SK-N-SH (cell line): Measurements from ENCODE around the gene OSGEP. TPM values are rescaled to one million over a fixed set of nuclear protein-coding genes. Genes with fewer than 3 reads are reported as not detected.
A peak's percentile ranks its signal among the peaks of the same experiment; 100 is the strongest.

Source experiments
- CTCF ChIA-PET: fragments of 300-600, 350-600 bp; formaldehyde crosslinking; extraction: SDS; loops from one replicate; lab custom pipeline; 2021; lab: Yijun Ruan, JAX
- POLR2A ChIA-PET: fragments of 350-600 bp; sonication (Branson Sonifier 250); formaldehyde crosslinking; extraction: SDS; loops from one replicate; lab custom pipeline; 2020; ENCODE audit warnings: antibody characterized with exemption, inconsistent platforms; lab: Yijun Ruan, JAX
- DNase-seq: peaks from one replicate; pipeline ENCODE4 v3.0.0; 2012
- H2AFZ ChIP-seq: fragments of 200-600 bp; sonication (generic); 2 replicates; pipeline ENCODE4 v1.8.1; 2016; ENCODE audit warnings: antibody characterized with exemption, mild to moderate bottlenecking, low read depth
- H3F3A ChIP-seq: fragments of 200-600 bp; sonication (generic); replicated peaks from 2 replicates; pipeline ENCODE3; 2016; ENCODE audit warnings: antibody characterized with exemption, mild to moderate bottlenecking; ENCODE audit not compliant: insufficient read depth
- H3K27ac ChIP-seq, 2 experiments: fragments of 200-500 bp in 1 of 2; fragments of 200-600 bp in 1 of 2; sonication (Bioruptor generic) in 1 of 2; sonication (generic), shearing (Covaris generic) in 1 of 2; 2 replicates each; pipeline versions ENCODE4 v1.5.1 to v1.6.1; 2014 to 2016; ENCODE audit warnings: low read depth in 2 of 2, inconsistent platforms in 1 of 2, low read length in 1 of 2, mild to moderate bottlenecking in 1 of 2, mixed read lengths in 1 of 2
- H3K27me3 ChIP-seq: fragments of 200-600 bp; sonication (generic), shearing (Covaris generic); 2 replicates; pipeline ENCODE4 v1.6.1; 2016; ENCODE audit warnings: mixed run types; ENCODE audit not compliant: insufficient read depth
- H3K36me3 ChIP-seq, 2 experiments: fragments of 200-500 bp in 1 of 2; fragments of 200-600 bp in 1 of 2; sonication (Bioruptor generic) in 1 of 2; sonication (generic) in 1 of 2; replicated peaks in 1 of 2; 2 replicates each; pipeline versions ENCODE3 to v1.5.1; 2014 to 2016; ENCODE audit warnings: low read length in 1 of 2, mild to moderate bottlenecking in 1 of 2; ENCODE audit not compliant: insufficient read depth in 2 of 2, control insufficient read depth in 1 of 2
- H3K4me1 ChIP-seq, 2 experiments: fragments of 200-500 bp in 1 of 2; fragments of 200-600 bp in 1 of 2; sonication (Bioruptor generic) in 1 of 2; sonication (generic), shearing (Covaris generic) in 1 of 2; 2 replicates each; pipeline versions ENCODE4 v1.5.1 to v1.6.1; 2014 to 2016; ENCODE audit warnings: low read depth in 1 of 2, low read length in 1 of 2, mixed run types in 1 of 2; ENCODE audit not compliant: insufficient read depth in 2 of 2, control insufficient read depth in 1 of 2
- H3K4me2 ChIP-seq: fragments of 200-600 bp; sonication (generic), shearing (Covaris generic); 2 replicates; pipeline ENCODE4 v1.6.1; 2017; ENCODE audit warnings: mixed run types
- H3K4me3 ChIP-seq, 2 experiments: fragments of 200-500 bp in 1 of 2; fragments of 200-600 bp in 1 of 2; sonication (Bioruptor generic) in 1 of 2; sonication (generic), shearing (Covaris generic) in 1 of 2; 2 replicates each; pipeline versions ENCODE4 v1.5.1 to v1.8.1; 2014 to 2016; ENCODE audit warnings: low read depth in 2 of 2, inconsistent platforms in 1 of 2, low read length in 1 of 2, mild to moderate bottlenecking in 1 of 2, mixed read lengths in 1 of 2, moderate library complexity in 1 of 2
- H3K79me2 ChIP-seq: fragments of 200-600 bp; sonication (generic); 2 replicates; pipeline ENCODE4 v1.8.1; 2017; ENCODE audit warnings: mild to moderate bottlenecking; ENCODE audit not compliant: insufficient read depth
- H3K9ac ChIP-seq: fragments of 200-600 bp; sonication (generic); 2 replicates; pipeline ENCODE4 v1.6.1; 2017; ENCODE audit warnings: mixed run types
- H3K9me2 ChIP-seq: fragments of 200-600 bp; sonication (generic); 2 replicates; pipeline ENCODE4 v1.6.1; 2017; ENCODE audit warnings: mixed run types
- H3K9me3 ChIP-seq: fragments of 200-600 bp; sonication (generic); 2 replicates; pipeline ENCODE4 v1.6.1; 2017; ENCODE audit warnings: mixed run types, mild to moderate bottlenecking, moderate library complexity
- H4K20me1 ChIP-seq: fragments of 200-600 bp; sonication (generic); 2 replicates; pipeline ENCODE4 v1.6.1; 2017; ENCODE audit warnings: mild to moderate bottlenecking, mixed run types; ENCODE audit not compliant: insufficient read depth
- ELF1 ChIP-seq: IDR thresholded peaks from 2 replicates; pipeline ENCODE4 v1.4.0; 2012
- EZH2phosphoT487 ChIP-seq: fragments of 200-600 bp; sonication (generic); IDR thresholded peaks from 2 replicates; pipeline ENCODE4 v1.6.1; 2017; ENCODE audit warnings: low read depth, mixed run types, mild to moderate bottlenecking, antibody characterized with exemption, moderate library complexity, borderline replicate concordance
- GABPA ChIP-seq: IDR thresholded peaks from 2 replicates; pipeline ENCODE4 v1.4.0; 2012; ENCODE audit warnings: low read depth, mild to moderate bottlenecking
- MEF2A ChIP-seq: IDR thresholded peaks from 2 replicates; pipeline ENCODE4 v1.4.0; 2012; ENCODE audit warnings: low read depth, borderline replicate concordance
- NRF1 ChIP-seq: IDR thresholded peaks from 2 replicates; pipeline ENCODE4 v1.6.1; 2012; ENCODE audit warnings: low read depth, mild to moderate bottlenecking, low read length
- POLR2AphosphoS5 ChIP-seq: IDR thresholded peaks from 2 replicates; pipeline ENCODE4 v1.6.1; 2012; ENCODE audit warnings: low read depth, low read length
- RCOR1 ChIP-seq: fragments of 150-350 bp; IDR thresholded peaks from 2 replicates; pipeline ENCODE4 v1.6.1; 2017; ENCODE audit warnings: antibody characterized with exemption, low read length
- RFX5 ChIP-seq: IDR thresholded peaks from 2 replicates; pipeline ENCODE4 v1.6.1; 2012; ENCODE audit warnings: mild to moderate bottlenecking, improper control_type of control experiment, low read length
- RXRA ChIP-seq: IDR thresholded peaks from 2 replicates; pipeline ENCODE4 v1.4.0; 2012; ENCODE audit warnings: low read depth, mild to moderate bottlenecking, borderline replicate concordance
- SIN3A ChIP-seq: IDR thresholded peaks from 2 replicates; pipeline ENCODE4 v1.6.1; 2012; ENCODE audit warnings: low read depth, mild to moderate bottlenecking, low read length, moderate library complexity, borderline replicate concordance
- SMC3 ChIP-seq: IDR thresholded peaks from 2 replicates; pipeline ENCODE4 v1.6.1; 2012; ENCODE audit warnings: low read depth, low read length, improper control_type of control experiment
- TAF1 ChIP-seq: IDR thresholded peaks from 2 replicates; pipeline ENCODE4 v1.6.1; 2012; ENCODE audit warnings: low read depth, mild to moderate bottlenecking, low read length, moderate library complexity, borderline replicate concordance
- TEAD4 ChIP-seq: IDR thresholded peaks from 2 replicates; pipeline ENCODE4 v1.4.0; 2012; ENCODE audit warnings: mild to moderate bottlenecking, borderline replicate concordance; ENCODE audit not compliant: insufficient read depth
- WGBS: methylation state at CpG from one replicate; pipeline ENCODE4 v1.1.6; 2017; ENCODE audit warnings: low lambda C conversion rate; 5-methylcytosine and 5-hydroxymethylcytosine counted together
- polyA plus RNA-seq, 3 experiments: library from polyadenylated mRNA; depleted of rRNA; stranded (reverse); fragments of >200 nt; gene quantifications; 2 replicates each; pipeline ENCODE4 v1.2.3, GENCODE V29; 2012
- TF ChIP-seq, protein P1 (sequence below): IDR thresholded peaks from 2 replicates; pipeline ENCODE4 v1.6.1; 2012; ENCODE audit warnings: mild to moderate bottlenecking, low read depth, low read length, moderate library complexity
- TF ChIP-seq, protein P2 (sequence below): IDR thresholded peaks from 2 replicates; pipeline ENCODE4 v1.4.0; 2012; ENCODE audit warnings: low read depth

The OSGEP gene
- polyA plus RNA-seq, 1 of the 3 experiments (the other 2 are of a cell fraction), result 32.9 TPM

DNA sequence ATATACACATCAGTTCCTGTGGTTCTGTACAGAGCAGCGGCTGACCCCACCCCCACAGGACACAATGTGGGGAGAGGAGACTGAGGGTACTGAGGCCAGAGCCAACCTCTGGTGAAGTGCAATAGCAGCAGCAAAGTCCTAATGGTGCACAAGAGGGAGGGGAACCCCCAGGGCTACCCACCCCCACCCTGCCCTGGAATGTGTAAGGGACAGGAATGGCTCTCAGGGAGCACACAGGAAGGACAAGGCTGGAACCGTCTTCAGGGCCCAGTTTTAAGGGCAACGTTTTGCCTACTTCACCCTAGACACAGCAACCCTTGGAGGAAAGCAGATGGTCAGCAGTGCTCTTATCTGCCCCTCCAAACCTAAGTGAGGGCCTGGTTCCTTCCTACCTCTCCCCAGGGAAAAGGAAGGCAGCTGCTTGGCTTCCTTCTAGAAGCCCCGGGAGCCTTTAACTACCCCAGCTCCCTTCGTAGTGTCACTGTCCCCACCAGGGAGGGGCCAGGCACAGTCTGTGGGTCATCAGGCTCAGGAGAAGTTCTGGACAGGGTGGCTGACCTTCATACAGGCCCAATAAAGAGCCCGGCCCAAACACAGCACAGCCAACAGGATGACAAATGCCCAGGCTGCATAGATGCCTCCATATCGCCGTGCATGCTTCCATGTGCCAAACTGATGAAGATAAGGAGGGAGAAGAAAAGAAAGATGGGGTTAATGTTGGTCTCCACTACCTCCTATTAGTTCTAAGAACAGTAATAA, 3.6 kb upstream of the OSGEP start:
- TF ChIP-seq SMC3 (no peak), ELF1 (no peak), POLR2AphosphoS5 (0 out of 2 replicates have a peak, but pooled peaks have one; percentile 13), RFX5 (no peak), SIN3A (no peak)
- TF ChIP-seq, protein P1, sequence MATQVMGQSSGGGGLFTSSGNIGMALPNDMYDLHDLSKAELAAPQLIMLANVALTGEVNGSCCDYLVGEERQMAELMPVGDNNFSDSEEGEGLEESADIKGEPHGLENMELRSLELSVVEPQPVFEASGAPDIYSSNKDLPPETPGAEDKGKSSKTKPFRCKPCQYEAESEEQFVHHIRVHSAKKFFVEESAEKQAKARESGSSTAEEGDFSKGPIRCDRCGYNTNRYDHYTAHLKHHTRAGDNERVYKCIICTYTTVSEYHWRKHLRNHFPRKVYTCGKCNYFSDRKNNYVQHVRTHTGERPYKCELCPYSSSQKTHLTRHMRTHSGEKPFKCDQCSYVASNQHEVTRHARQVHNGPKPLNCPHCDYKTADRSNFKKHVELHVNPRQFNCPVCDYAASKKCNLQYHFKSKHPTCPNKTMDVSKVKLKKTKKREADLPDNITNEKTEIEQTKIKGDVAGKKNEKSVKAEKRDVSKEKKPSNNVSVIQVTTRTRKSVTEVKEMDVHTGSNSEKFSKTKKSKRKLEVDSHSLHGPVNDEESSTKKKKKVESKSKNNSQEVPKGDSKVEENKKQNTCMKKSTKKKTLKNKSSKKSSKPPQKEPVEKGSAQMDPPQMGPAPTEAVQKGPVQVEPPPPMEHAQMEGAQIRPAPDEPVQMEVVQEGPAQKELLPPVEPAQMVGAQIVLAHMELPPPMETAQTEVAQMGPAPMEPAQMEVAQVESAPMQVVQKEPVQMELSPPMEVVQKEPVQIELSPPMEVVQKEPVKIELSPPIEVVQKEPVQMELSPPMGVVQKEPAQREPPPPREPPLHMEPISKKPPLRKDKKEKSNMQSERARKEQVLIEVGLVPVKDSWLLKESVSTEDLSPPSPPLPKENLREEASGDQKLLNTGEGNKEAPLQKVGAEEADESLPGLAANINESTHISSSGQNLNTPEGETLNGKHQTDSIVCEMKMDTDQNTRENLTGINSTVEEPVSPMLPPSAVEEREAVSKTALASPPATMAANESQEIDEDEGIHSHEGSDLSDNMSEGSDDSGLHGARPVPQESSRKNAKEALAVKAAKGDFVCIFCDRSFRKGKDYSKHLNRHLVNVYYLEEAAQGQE, result no peak
- TF ChIP-seq, protein P2, sequence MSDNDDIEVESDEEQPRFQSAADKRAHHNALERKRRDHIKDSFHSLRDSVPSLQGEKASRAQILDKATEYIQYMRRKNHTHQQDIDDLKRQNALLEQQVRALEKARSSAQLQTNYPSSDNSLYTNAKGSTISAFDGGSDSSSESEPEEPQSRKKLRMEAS, result no peak
- H2AFZ ChIP-seq, result no peak overlapping the region
- no peak overlapping the region for H3K9ac ChIP-seq
- no peaks in the 10 kb centered on the region for H3K9me2 ChIP-seq
- no peak overlapping the region for H3K4me3 ChIP-seq
- ChIA-PET CTCF (no interaction called here), POLR2A (interaction anchor here (1.0 kb wide), 1 partner anchor 11 kb away, joined by 3 read pairs; no protein-coding TSS in a partner anchor)
- no peaks in the 10 kb centered on the region for H3K27me3 ChIP-seq
- no peak overlapping the region for H3K27ac ChIP-seq
- peaks cover 17% of the 10 kb centered on the region for H3F3A ChIP-seq
- H3K79me2 ChIP-seq, result peaks cover 56% of the 10 kb centered on the region
- H3K36me3 ChIP-seq, result peaks cover 38 to 44% of the 10 kb centered on the region in 2 experiments
- H3K4me1 ChIP-seq, result peaks cover 13 to 21% of the 10 kb centered on the region in 2 experiments; a peak in 3 of 4 replicates
- H3K4me2 ChIP-seq, result no peak overlapping the region
- no peaks in the 10 kb centered on the region for H3K9me3 ChIP-seq
- WGBS, result 87% methylated on average over 7 of the region's 8 CpGs
- no peak for DNase-seq
- H4K20me1 ChIP-seq, result no peaks in the 10 kb centered on the region

DNA sequence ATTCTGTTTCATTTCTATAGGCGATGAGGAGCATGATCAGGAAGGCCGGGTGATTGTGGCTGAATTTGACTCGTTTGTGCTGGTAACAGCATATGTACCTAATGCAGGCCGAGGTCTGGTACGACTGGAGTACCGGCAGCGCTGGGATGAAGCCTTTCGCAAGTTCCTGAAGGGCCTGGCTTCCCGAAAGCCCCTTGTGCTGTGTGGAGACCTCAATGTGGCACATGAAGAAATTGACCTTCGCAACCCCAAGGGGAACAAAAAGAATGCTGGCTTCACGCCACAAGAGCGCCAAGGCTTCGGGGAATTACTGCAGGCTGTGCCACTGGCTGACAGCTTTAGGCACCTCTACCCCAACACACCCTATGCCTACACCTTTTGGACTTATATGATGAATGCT, 2.4 kb upstream of the OSGEP start:
- Histone ChIP-seq H3K9me3 (no peaks in the 10 kb centered on the region), H3F3A (peaks cover 17% of the 10 kb centered on the region)
- DNase-seq, result no peak
- no peak for TF ChIP-seq RCOR1
- TF ChIP-seq TAF1, result no peak
- TF ChIP-seq GABPA, result no peak
- TF ChIP-seq RXRA, result no peak
- no peak for TF ChIP-seq EZH2phosphoT487
- TF ChIP-seq NRF1, result no peak
- TF ChIP-seq MEF2A, result no peak
- TF ChIP-seq TEAD4, result no peak
- TF ChIP-seq, all 33 proteins: peak for 0
- no peaks in the 10 kb centered on the region for H4K20me1 ChIP-seq
- WGBS, result 93% methylated on average over 10 of the region's 13 CpGs
- H2AFZ ChIP-seq, result no peak overlapping the region
- H3K4me1 ChIP-seq, result peaks cover 13 to 16% of the 10 kb centered on the region in 2 experiments; a peak in 3 of 4 replicates
- H3K9ac ChIP-seq, result no peak overlapping the region
- H3K9me2 ChIP-seq, result no peaks in the 10 kb centered on the region
- CTCF ChIA-PET, result no interaction called here
- peak overlapping the region in 1 of 2 experiments; percentile 92; a peak in 2 of 4 replicates for H3K27ac ChIP-seq
- peak overlapping the region; percentile 96; the same call in 1 of the 2 replicates for H3K4me2 ChIP-seq
- POLR2A ChIA-PET, result interaction anchor here (3.0 kb wide), 1 partner anchor 13 kb away, joined by 35 read pairs; the partner anchor contains the start of gene PNP
- H3K36me3 ChIP-seq, result peaks cover 41 to 52% of the 10 kb centered on the region in 2 experiments
- no peak overlapping the region; a peak in 1 of 4 replicates for H3K4me3 ChIP-seq
- H3K79me2 ChIP-seq, result peaks cover 64% of the 10 kb centered on the region
- no peaks in the 10 kb centered on the region for H3K27me3 ChIP-seq
